Gastroesophageal sphincter (tissue), 4 donors: ENCODE data around the gene MPL. TPM values are rescaled to one million over a fixed set of nuclear protein-coding genes. Genes with fewer than 3 reads are reported as not detected.

ENCODE experiments used
- ATAC-seq: fragments of 150-250 bp; one replicate; pipeline ENCODE4 v1.9.1; 2016; ENCODE audit warnings: mild to moderate bottlenecking, moderate library complexity
- H3K27ac ChIP-seq, 4 donors: fragments of 200-600 bp; sonication (generic) in 3 of 4; 1 replicate in 3 of 4; 2 replicates in 1 of 4; pipeline ENCODE4 v1.5.1; 2016 to 2019
- H3K27me3 ChIP-seq: fragments of 200-600 bp; sonication (generic); one replicate; pipeline ENCODE4 v1.5.1; 2019
- H3K36me3 ChIP-seq, 2 donors: fragments of 200-600 bp; sonication (generic); one replicate each; pipeline ENCODE4 v1.5.1; 2019; ENCODE audit warnings: control low read depth in 1 of 2
- H3K4me1 ChIP-seq, 3 donors: fragments of 200-600 bp; sonication (generic); 1 replicate in 2 of 3; 2 replicates in 1 of 3; pipeline ENCODE4 v1.5.1; 2016 to 2019; ENCODE audit warnings: control low read depth in 2 of 3
- H3K4me3 ChIP-seq, 2 donors: fragments of 200-600 bp; sonication (generic); one replicate each; pipeline ENCODE4 v1.5.1; 2019; ENCODE audit warnings: mild to moderate bottlenecking in 1 of 2, moderate library complexity in 1 of 2
- H3K9me3 ChIP-seq, 3 donors: fragments of 200-600 bp; sonication (generic); one replicate each; pipeline ENCODE4 v1.5.1; 2017 to 2019; ENCODE audit warnings: control low read depth in 2 of 3
- CTCF ChIP-seq, 4 experiments: fragments of 200-600 bp in 2 of 4; fragments of 450-650 bp in 2 of 4; sonication (generic) in 1 of 4; IDR thresholded peaks; one replicate each; pipeline ENCODE4 v1.5.1; 2017 to 2019; ENCODE audit warnings: antibody characterized with exemption in 4 of 4, mild to moderate bottlenecking in 2 of 4, moderate library complexity in 2 of 4
- EP300 ChIP-seq: sonication (generic); formaldehyde crosslinking; IDR thresholded peaks from one replicate; pipeline ENCODE4 v1.6.1; 2017; ENCODE audit warnings: antibody characterized with exemption, mild to moderate bottlenecking
- POLR2A ChIP-seq, 2 donors: fragments of 450-650 bp; IDR thresholded peaks; one replicate each; pipeline ENCODE4 v1.6.1; 2017; ENCODE audit warnings: antibody characterized with exemption in 2 of 2, mild to moderate bottlenecking in 2 of 2, moderate library complexity in 1 of 2
- POLR2AphosphoS5 ChIP-seq: sonication (generic); formaldehyde crosslinking; IDR thresholded peaks from one replicate; pipeline ENCODE4 v1.6.1; 2017; ENCODE audit warnings: antibody characterized with exemption
- WGBS, 2 donors: methylation state at CpG; one replicate each; pipeline ENCODE4 v1.1.5; 2018; ENCODE audit warnings: low coverage in 1 of 2; 5-methylcytosine and 5-hydroxymethylcytosine counted together
- total RNA-seq, 4 donors: library from RNA; depleted of rRNA; stranded (reverse); fragments of >200 nt; gene quantifications; one replicate each; pipeline ENCODE4 v1.1.0, GENCODE V29; 2016

MPL gene
- total RNA-seq, 4 donors from 2014 or later, result 0.27 to 1.1 TPM; not detected in 2

GRCh38 chr1:43308635-43309404 lies 28.8 kb upstream of the MPL start:
- no peaks in the 10 kb centered on the region for H3K36me3 ChIP-seq

GRCh38 chr1:43309405-43310025 lies 28.1 kb upstream of the MPL start:
- no peak for TF ChIP-seq EP300
- TF ChIP-seq CTCF (IDR thresholded peaks at IDR 0.05), result no peak
- no peak for TF ChIP-seq POLR2AphosphoS5
- TF ChIP-seq POLR2A (IDR thresholded peaks at IDR 0.05), result no peak
- H3K4me1 ChIP-seq, result peaks cover 0 to 15% (median 0%) of the 10 kb centered on the region in 3 donors
- H3K27me3 ChIP-seq, result no peaks in the 10 kb centered on the region
- no peaks in the 10 kb centered on the region for H3K9me3 ChIP-seq
- H3K27ac ChIP-seq, result no peak overlapping the region
- WGBS, 2 donors, result 93% methylated on average over 5 of the region's 13 CpGs; no CpG with 5 or more reads in 1 of the 2 donors
- no peak overlapping the region for H3K4me3 ChIP-seq
- no peak for ATAC-seq
- no peaks in the 10 kb centered on the region for H3K36me3 ChIP-seq

More at GRCh38 chr1:43308635-43309404, 28.8 kb upstream of the MPL start:
- 87 to 90% methylated on average over 6 to 10 of the region's 20 CpGs for WGBS, 2 donors
- TF ChIP-seq POLR2A (IDR thresholded peaks at IDR 0.05) (no peak), CTCF (IDR thresholded peaks at IDR 0.05) (no peak), POLR2AphosphoS5 (no peak), EP300 (no peak)
- ATAC-seq, result no peak
- H3K4me3 ChIP-seq, result no peak overlapping the region
- H3K27me3 ChIP-seq, result no peaks in the 10 kb centered on the region
- peaks cover 0 to 22% (median 0%) of the 10 kb centered on the region in 3 donors for H3K4me1 ChIP-seq
- no peaks in the 10 kb centered on the region for H3K9me3 ChIP-seq
- no peak overlapping the region for H3K27ac ChIP-seq

GRCh38 chr1:43311521-43311920 lies 26.1 kb upstream of the MPL start:
- no peaks in the 10 kb centered on the region for H3K36me3 ChIP-seq
- no peak overlapping the region for H3K4me3 ChIP-seq
- no peak for ATAC-seq
- WGBS, 2 donors, result no CpG with 5 or more reads among the region's 9 CpGs
- no peaks in the 10 kb centered on the region for H3K4me1 ChIP-seq
- H3K27ac ChIP-seq, result no peak overlapping the region
- no peak for TF ChIP-seq POLR2A (IDR thresholded peaks at IDR 0.05)
- no peak for TF ChIP-seq POLR2AphosphoS5
- TF ChIP-seq CTCF (IDR thresholded peaks at IDR 0.05), result no peak
- no peak for TF ChIP-seq EP300
- H3K27me3 ChIP-seq, result no peaks in the 10 kb centered on the region
- no peaks in the 10 kb centered on the region for H3K9me3 ChIP-seq

GRCh38 chr1:43312212-43312623 lies 25.4 kb upstream of the MPL start:
- ATAC-seq, result no peak
- Histone ChIP-seq H3K36me3 (no peaks in the 10 kb centered on the region), H3K4me3 (no peak overlapping the region), H3K27ac (no peak overlapping the region), H3K27me3 (no peaks in the 10 kb centered on the region), H3K4me1 (no peaks in the 10 kb centered on the region), H3K9me3 (no peaks in the 10 kb centered on the region)
- TF ChIP-seq POLR2A (IDR thresholded peaks at IDR 0.05), result no peak
- TF ChIP-seq POLR2AphosphoS5, result no peak
- no peak for TF ChIP-seq CTCF (IDR thresholded peaks at IDR 0.05)
- no peak for TF ChIP-seq EP300
- no CpG with 5 or more reads among the region's 19 CpGs for WGBS, 2 donors
